Embryonic facial prominence (tissue), 1 donor: Measurements from ENCODE around the gene DOCK4.

Experiments
- DNase-seq: peaks from one replicate; pipeline ENCODE4 v3.0.0-alpha.2; 2016; ENCODE audit errors: extremely low spot score

DOCK4 gene

GRCh38 chr7:112161253-112162141, 44.7 kb downstream of the DOCK4 start:
- no peak for DNase-seq

DNA sequence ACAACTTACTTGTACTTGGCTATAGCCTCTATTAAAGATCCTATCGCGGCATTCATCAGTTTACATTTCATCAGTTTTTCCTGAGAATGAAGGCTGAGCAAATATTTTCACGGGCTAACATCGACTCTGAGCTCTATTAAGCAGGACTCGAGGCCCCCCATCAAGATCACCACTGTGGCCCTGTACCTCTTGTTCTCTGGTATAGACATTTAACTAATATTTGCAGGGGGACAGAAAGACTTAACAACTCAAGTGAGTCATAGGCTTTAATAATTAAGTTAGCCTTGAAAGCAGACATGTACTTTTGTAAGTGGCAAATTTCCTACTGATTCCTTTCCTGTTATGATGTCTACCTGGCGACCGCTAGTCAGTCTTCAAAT, 45.4 kb downstream of the DOCK4 start:
- DNase-seq = no peak

- no peak for DNase-seq
Observed at GRCh38 chr7:112160130-112160770, 45.9 kb downstream of the DOCK4 start.

- DNase-seq = no peak
Observed at GRCh38 chr7:112159351-112159750, 46.8 kb downstream of the DOCK4 start.

GRCh38 chr7:112157072-112157471, 49.1 kb downstream of the DOCK4 start:
- no peak for DNase-seq

DNA sequence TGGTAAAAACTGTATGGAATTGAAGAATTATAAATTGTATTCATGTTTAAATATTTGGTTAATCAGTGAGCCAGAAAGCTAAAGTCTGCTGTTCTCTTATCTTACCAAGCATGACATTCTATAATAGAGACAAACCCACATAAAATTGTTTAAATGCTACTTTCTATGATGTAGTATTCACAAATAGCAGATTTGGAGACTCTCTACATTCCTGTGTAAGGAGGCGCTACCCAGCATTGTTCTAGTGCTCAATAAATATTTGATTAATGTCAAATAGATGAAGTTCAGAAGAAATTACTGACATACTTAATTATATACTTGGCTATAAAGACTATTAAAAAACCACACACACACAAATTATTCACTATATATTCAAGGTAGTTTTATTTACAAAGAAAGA, 49.8 kb downstream of the DOCK4 start:
- DNase-seq = no peak

GRCh38 chr7:112154690-112155089, 51.5 kb downstream of the DOCK4 start:
- no peak for DNase-seq

DNA sequence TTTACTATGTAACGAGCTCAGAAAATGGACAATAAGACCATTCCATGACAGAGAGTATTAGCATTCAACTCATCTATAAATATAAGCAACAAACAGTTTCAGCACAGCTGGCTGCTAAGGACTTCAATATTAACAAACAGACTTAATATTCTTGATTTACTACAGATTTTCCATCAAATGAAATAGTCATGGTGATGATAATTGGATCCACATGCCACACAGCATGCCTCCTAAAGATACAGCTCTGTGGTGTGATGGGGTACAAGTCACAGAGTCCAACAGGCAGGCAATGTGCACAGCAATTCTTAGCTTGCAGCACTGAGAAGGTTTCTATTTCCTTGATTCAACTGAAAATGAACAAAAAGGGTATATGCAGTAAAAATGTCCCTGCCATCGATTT, 54.0 kb downstream of the DOCK4 start:
- no peak for DNase-seq

DNA sequence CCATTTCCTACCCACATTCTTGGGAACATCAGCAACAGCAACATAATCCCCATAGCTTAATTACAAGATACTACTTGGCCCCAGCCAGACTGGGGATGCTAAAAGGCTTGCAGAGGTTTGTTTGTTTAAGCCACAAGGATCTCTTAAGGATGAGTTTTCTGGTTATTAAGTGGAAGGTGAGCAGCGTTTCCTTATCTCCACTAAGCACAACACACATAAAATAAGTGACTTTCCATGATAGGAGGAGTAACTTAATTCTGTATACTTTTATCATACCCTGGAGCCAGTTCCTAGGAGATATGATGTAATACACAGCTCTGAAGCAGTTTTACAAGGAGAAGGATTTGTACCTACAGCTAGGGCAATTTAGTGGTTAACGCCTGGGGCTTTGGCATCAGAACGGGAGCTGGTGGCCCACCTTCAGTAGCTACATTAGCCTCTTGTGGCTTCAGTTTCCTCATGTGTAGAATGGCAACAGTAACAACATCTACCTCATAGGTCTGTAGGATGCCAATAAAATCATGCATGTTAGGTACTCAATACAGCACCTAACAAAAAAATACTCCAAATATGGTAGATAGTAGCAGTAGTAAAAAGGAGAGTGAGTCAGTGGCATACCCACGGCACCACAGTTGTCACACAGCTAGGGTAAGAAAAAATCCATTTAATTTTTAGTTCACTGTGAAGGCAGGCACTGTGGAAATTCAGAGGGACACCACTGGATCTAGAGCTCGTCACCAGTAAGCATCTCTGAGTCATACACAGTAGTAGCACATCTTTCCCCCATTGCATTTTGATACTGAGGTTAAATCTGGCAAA, 55.2 kb downstream of the DOCK4 start:
- DNase-seq = no peak

GRCh38 chr7:112149734-112150133, 56.5 kb downstream of the DOCK4 start:
- DNase-seq = no peak

GRCh38 chr7:112147793-112148361, 58.3 kb downstream of the DOCK4 start:
- no peak for DNase-seq

GRCh38 chr7:112145206-112145605, 61.0 kb downstream of the DOCK4 start:
- DNase-seq = no peak

GRCh38 chr7:112144284-112145059, 61.7 kb downstream of the DOCK4 start:
- no peak for DNase-seq

DNA sequence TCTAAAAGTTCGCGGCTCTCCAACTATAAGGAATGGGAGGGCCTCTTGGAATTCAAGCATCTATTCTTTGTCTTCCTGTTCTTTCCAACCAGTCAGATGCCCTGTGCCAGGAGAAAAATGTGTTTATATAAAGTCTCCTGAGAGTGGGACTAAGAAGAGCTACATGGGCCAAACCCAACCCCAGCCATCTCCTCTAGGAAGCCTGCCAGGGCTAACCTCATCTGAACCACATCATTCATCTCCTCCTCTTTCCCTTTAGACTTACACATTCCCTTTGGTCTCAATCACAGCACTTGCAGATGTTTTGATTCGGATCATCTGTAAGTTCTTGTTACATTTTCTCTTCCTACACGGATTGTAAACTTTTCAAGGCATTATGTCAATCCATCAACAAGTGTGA, 62.6 kb downstream of the DOCK4 start:
- DNase-seq = peak; percentile 81

DNA sequence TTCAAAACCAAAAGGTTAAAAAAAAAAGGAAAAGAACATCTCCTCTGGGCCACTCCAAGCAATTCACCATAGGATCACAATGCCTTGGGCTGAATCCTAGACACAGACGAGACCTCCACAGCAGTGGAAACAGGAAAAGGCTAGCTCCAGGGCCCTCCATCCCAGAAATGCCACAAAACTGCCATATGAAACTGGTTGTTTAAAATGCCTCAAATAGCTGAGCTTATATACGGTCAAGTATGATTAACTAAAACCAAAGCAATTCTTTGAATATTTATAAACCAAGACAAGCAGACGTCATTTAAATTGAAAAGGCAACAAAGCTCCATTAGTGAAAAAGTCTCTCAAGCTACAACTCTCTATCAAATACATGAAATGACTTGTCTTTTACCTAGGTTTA, 63.1 kb downstream of the DOCK4 start:
- peak; percentile 43 for DNase-seq

- DNase-seq = no peak
Observed at GRCh38 chr7:112140600-112140999, 65.6 kb downstream of the DOCK4 start.

DNA sequence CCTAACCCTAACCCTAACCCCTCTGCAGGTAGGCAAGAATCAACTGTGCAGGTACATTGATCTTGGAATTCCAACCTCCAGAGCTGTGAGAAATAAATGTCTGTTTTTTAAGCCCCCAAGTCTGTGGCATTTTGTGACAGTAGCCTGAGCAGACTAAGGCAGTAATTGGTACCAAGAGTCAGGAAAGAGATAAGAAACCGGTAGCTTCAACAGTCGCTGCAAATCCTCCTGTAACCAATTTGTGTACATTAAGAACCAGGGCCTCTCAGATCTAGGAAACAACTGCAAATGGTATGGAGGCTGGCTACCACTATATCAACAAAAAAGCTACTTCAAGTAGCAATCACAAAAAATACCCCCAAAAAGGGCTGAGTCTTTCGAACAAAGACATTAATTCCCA, 67.3 kb downstream of the DOCK4 start:
- no peak for DNase-seq

- no peak for DNase-seq
Observed at GRCh38 chr7:112138325-112138852, 67.8 kb downstream of the DOCK4 start.

- no peak for DNase-seq
Observed at GRCh38 chr7:112137141-112138101, 68.8 kb downstream of the DOCK4 start.
